ENCODE measurements around the gene MED16.
"Not testable (repeated sequence)": the region's sequence is repeated elsewhere in the genome, so short reads cannot be mapped to it uniquely, and the experiment has no call there.

- not testable (repeated sequence) for TF ChIP-seq EP300, CTCF, POLR2A (IDR thresholded peaks at IDR 0.05)
These were observed 72.8 kb downstream of the MED16 start for GRCh38 chr19:820212-820611.

Data from stomach (tissue), 4 donors.